ENCODE data around the gene TGOLN2. TPM values are rescaled to one million over a fixed set of nuclear protein-coding genes. Genes with fewer than 3 reads are reported as not detected.
"Not testable (repeated sequence)": the region's sequence is repeated elsewhere in the genome, so short reads cannot be mapped to it uniquely, and the experiment has no call there.

Gene TGOLN2
- total and polyA plus RNA-seq, 7 donors = 14.3 to 51.7 (median 36.8) TPM

DNA sequence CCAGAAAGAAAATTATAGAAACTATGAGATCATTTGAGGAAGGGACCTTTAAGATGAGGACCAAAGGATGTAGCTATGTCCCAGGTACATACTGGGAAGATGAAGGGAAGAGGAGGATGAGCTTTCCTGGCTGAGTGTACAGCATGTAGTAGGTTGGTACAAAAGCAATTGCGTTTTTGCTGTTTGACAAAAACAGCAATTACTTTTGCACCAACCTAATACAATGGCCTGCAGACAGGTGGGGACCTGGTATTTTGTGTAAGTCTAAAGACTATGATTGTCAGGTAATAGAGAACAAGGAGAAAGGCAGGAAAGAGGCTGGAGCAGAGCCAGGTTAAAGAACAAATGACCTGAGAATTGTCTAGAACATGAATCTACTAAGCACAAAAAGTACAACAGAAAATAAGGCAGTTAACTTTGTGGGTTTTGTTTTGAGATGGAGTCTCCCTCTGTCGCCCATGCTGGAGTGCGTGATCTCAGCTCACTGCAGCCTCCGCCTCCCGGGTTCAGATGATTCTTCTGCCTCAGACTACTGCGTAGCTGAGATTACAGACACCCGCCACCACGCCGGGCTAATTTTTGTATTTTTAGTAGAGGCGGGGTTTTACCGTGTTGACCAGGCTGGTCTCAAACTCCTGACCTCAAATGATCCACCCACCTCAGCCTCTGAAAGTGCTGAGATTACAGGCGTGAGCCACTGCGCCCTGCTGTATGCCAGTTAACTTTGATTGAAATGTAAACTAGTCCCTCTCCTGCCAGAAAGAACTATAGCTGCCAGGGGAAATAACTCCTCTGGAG lies 3.2 kb upstream of the TGOLN2 start:
- no peak for ATAC-seq
- no peak for DNase-seq
- WGBS, 3 donors = 83 to 85% (median 83%) methylated on average over 13 of the region's 13 CpGs

DNA sequence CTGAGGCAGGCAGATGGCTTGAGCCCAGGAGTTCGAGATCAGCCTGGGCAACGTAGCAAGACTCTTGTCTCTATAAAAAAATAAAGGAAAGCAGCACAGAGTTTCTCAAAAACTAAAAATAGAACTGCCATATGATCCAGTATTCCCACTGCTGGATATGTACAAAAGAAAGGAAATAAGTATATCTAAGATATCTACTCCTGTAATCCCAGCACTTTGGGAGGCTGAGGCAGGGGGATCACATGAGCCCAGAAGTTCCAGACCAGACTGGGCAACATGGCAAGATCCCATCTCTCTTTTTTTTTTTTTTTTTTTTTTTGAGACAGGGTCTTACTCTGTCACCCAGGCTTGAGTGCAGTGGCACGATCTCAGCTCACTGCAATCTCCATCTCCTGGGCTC lies 1.9 kb upstream of the TGOLN2 start:
- DNase-seq; H3K36me3 ChIP-seq (ENCODE audit: insufficient read depth in 1 of 2, low read depth in 1 of 2); H3K27ac ChIP-seq; H3K4me3 ChIP-seq; H3K27me3 ChIP-seq (ENCODE audit: insufficient read depth in 3 of 3, low read length in 2 of 3); ATAC-seq; intact Hi-C loops (cut with DNase I); H3K9me3 ChIP-seq: not testable (repeated sequence)
- 61 to 83% (median 70%) methylated on average over 3 of the region's 3 CpGs for WGBS, 3 donors
- peaks cover 21% of the 10 kb centered on the region for H3K4me1 ChIP-seq

More for the DNA sequence above, 3.2 kb upstream of the TGOLN2 start:
- no peaks in the 10 kb centered on the region for H3K27me3 ChIP-seq (ENCODE audit: insufficient read depth in 3 of 3, low read length in 2 of 3)
- no peak overlapping the region for H3K27ac ChIP-seq
- no peak overlapping the region for H3K4me3 ChIP-seq
- H3K4me1 ChIP-seq = peaks cover 8% of the 10 kb centered on the region
- no peaks in the 10 kb centered on the region for H3K36me3 ChIP-seq (ENCODE audit: insufficient read depth in 1 of 2, low read depth in 1 of 2)
- TF ChIP-seq, protein P1, sequence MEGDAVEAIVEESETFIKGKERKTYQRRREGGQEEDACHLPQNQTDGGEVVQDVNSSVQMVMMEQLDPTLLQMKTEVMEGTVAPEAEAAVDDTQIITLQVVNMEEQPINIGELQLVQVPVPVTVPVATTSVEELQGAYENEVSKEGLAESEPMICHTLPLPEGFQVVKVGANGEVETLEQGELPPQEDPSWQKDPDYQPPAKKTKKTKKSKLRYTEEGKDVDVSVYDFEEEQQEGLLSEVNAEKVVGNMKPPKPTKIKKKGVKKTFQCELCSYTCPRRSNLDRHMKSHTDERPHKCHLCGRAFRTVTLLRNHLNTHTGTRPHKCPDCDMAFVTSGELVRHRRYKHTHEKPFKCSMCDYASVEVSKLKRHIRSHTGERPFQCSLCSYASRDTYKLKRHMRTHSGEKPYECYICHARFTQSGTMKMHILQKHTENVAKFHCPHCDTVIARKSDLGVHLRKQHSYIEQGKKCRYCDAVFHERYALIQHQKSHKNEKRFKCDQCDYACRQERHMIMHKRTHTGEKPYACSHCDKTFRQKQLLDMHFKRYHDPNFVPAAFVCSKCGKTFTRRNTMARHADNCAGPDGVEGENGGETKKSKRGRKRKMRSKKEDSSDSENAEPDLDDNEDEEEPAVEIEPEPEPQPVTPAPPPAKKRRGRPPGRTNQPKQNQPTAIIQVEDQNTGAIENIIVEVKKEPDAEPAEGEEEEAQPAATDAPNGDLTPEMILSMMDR (IDR thresholded peaks at IDR 0.05) = no peak
- H3K9me3 ChIP-seq = no peaks in the 10 kb centered on the region
- intact Hi-C loops (cut with DNase I) = no loop called here

DNA sequence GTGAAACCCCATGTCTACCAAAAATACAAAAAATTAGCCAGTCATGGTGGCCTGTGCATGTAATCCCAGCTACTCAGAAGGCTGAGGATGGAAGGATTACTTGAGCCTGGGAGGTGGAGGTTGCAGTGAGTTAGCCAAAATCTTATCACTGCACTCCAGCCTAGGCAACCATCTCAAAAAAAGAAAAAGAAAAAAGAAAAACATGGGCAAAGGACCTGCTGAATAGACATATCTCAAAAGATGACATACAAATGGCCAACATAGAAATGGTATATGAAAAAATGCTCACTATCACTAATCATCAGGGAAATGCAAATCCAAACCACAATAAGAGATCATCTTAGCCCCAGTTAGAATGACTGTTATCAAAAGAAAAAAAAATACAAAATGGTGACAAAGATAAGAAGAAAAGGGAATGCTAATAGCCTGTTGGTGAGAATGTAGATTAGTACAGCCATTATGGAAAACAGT lies 1.4 kb upstream of the TGOLN2 start:
- TF ChIP-seq, protein P1 (IDR thresholded peaks at IDR 0.05) = no peak
- Histone ChIP-seq H3K4me1 (peaks cover 21% of the 10 kb centered on the region), H3K27me3 (ENCODE audit: insufficient read depth in 3 of 3, low read length in 2 of 3) (no peaks in the 10 kb centered on the region), H3K27ac (no peak overlapping the region), H3K9me3 (no peaks in the 10 kb centered on the region), H3K36me3 (ENCODE audit: insufficient read depth in 1 of 2, low read depth in 1 of 2) (peaks cover 0 to 7% of the 10 kb centered on the region in 2 donors), H3K4me3 (peak overlapping the region; percentile 89)
- no peak for DNase-seq
- ATAC-seq = no peak
- intact Hi-C loops (cut with DNase I) = no loop called here

DNA sequence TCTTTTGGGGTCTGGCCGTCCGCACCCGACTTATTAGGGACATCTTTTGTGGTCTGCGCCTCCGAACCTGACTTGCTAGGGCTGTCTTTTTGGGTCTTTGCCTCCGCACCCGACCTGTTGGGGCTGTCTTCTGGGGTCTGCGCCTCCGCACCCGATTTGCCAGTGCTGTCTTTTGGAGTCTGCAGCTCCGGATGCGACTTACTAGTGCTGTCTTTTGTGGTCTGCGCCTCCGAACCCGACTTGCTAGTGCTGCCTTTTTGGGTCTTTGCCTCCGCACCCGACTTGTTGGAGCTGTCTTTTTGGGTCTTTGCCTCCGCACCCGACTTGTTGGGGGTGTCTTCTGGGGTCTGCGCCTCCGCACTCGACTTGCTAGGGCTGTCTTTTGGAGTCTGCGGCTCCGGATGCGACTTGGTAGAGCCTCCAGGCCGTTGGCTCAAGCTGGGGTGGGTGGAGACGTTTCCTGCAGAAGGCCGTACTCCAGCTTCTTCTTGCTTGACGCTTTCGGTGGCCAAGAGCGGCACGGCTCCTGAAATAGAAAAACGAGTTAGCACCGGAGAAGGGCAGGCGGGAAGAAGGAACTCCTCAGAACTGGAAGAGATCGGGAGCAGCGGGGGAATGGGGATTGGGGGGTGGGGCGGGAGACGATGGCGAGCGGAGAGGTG lies 498 bp downstream of the TGOLN2 start:
- peaks cover 4 to 26% of the 10 kb centered on the region in 2 donors for H3K36me3 ChIP-seq (ENCODE audit: insufficient read depth in 1 of 2, low read depth in 1 of 2)
- H3K27ac ChIP-seq = peak overlapping the region; percentile 99
- H3K27me3 ChIP-seq (ENCODE audit: insufficient read depth in 3 of 3, low read length in 2 of 3) = no peaks in the 10 kb centered on the region
- H3K9me3 ChIP-seq = no peaks in the 10 kb centered on the region
- peaks cover 28% of the 10 kb centered on the region for H3K4me1 ChIP-seq
- TF ChIP-seq, protein P1 (IDR thresholded peaks at IDR 0.05) = no peak
- ATAC-seq (peak; percentile 21 to 66 (median 46)), DNase-seq (peak; percentile 56 to 74)
- peak overlapping the region; percentile 89 for H3K4me3 ChIP-seq
- WGBS, 3 donors = 3 to 5% (median 4%) methylated on average over 41 of the region's 41 CpGs
- intact Hi-C loops (cut with DNase I) = no loop called here

DNA sequence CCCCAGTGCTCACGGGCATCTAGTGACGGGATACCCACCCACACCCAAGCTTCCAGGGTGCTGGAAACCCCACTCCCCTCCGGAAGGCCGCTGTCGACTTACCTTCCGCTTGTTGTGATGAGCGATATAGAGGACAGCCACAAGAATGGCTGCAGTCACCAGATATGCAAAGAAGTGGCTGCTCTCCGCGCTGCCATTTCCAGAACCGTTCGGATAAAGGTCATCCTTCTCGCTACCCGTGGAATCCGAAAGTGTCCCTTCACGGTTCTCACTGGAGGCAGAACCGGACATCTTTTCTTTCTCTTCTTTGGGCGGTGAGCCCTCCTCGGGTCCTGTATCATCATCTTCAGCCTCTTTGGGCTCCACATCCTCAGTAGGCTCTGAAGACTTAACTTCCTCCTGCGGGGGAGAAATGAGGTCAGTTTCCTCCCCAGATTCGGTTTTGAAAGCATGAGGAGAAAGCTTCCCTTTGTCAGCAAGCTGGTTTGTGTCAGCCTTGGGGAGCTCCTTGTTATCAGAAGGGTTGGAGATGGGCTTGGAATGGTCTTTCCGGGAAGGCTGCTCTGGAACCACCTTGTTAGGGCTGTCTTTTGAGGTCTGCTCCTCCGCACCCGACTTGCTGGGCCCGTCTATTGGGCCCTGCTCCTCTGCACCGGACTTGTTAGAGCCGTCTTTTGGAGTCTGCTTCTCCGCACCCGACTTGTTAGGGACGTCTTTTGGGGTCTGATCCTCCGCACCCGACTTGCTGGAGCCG lies 1.2 kb downstream of the TGOLN2 start:
- Histone ChIP-seq H3K4me1 (peaks cover 29% of the 10 kb centered on the region), H3K36me3 (ENCODE audit: insufficient read depth in 1 of 2, low read depth in 1 of 2) (peaks cover 4 to 33% of the 10 kb centered on the region in 2 donors), H3K27me3 (ENCODE audit: insufficient read depth in 3 of 3, low read length in 2 of 3) (no peaks in the 10 kb centered on the region), H3K27ac (peak overlapping the region; percentile 99), H3K9me3 (no peaks in the 10 kb centered on the region), H3K4me3 (peak overlapping the region; percentile 89)
- DNase-seq (no peak), ATAC-seq (no peak)
- intact Hi-C loops (cut with DNase I) = no loop called here
- TF ChIP-seq, protein P1 (IDR thresholded peaks at IDR 0.05) = no peak
- 13 to 17% (median 15%) methylated on average over 32 of the region's 32 CpGs for WGBS, 3 donors

Data from psoas muscle (tissue), 8 donors.